Mammary epithelial cell (primary cell): ENCODE measurements around the gene BRCA2.

Experiments used
- CTCF ChIP-seq, 2 donors: IDR thresholded peaks in 1 of 2; conservative IDR thresholded peaks in 1 of 2; 2 replicates each; pipeline ENCODE4 v1.5.1; 2011 to 2012; ENCODE audit warnings: inconsistent platforms in 2 of 2, low read length in 2 of 2, mild to moderate bottlenecking in 2 of 2, control low read depth in 1 of 2, low read depth in 1 of 2; ENCODE audit not compliant: insufficient read depth in 1 of 2; ENCODE audit errors: extremely low read depth in 1 of 2
- EZH2 ChIP-seq: IDR thresholded peaks from 2 replicates; pipeline ENCODE4 v1.6.1; 2012; ENCODE audit warnings: low read length, inconsistent platforms, borderline replicate concordance

- TF ChIP-seq CTCF (conservative IDR thresholded peaks at IDR 0.05 in 1 of 2, IDR thresholded peaks at IDR 0.05 in 1 of 2; ENCODE audit: extremely low read depth in 1 of 2, insufficient read depth in 1 of 2, low read depth in 1 of 2, low read length in 2 of 2) (no peak), EZH2 (no peak)
Observed at GRCh38 chr13:32354040-32354439, 38.7 kb downstream of the BRCA2 start.
